Astrocyte (in vitro differentiated cells and primary cell): ENCODE data around the gene DPY19L3. TPM values are rescaled to one million over a fixed set of nuclear protein-coding genes. Genes with fewer than 3 reads are reported as not detected.

ENCODE experiments used
- DNase-seq: peaks from one replicate; pipeline ENCODE4 v3.0.0-alpha.2; 2010; ENCODE audit warnings: low read depth
- FAIRE-seq: peaks from 2 replicates; lab custom pipeline; 2011; peaks lifted over from hg19 to GRCh38; lab: Jason Lieb, UNC
- H2AFZ ChIP-seq: 2 replicates; pipeline ENCODE4 v1.6.0; 2012; ENCODE audit warnings: low read depth, low read length, inconsistent platforms
- H3K27ac ChIP-seq: 2 replicates; pipeline ENCODE4 v1.5.1; 2011; ENCODE audit warnings: low read depth, low read length, inconsistent platforms
- H3K27me3 ChIP-seq: 2 replicates; pipeline ENCODE4 v1.6.0; 2011; ENCODE audit warnings: low read length, inconsistent platforms; ENCODE audit not compliant: insufficient read depth
- H3K36me3 ChIP-seq: 2 replicates; pipeline ENCODE4 v1.5.1; 2011; ENCODE audit warnings: low read length, inconsistent platforms; ENCODE audit not compliant: insufficient read depth
- H3K4me1 ChIP-seq: 2 replicates; pipeline ENCODE4 v1.5.1; 2011; ENCODE audit warnings: low read length, inconsistent platforms; ENCODE audit not compliant: insufficient read depth
- H3K4me2 ChIP-seq: 2 replicates; pipeline ENCODE4 v1.6.0; 2012; ENCODE audit warnings: low read length, inconsistent platforms
- H3K4me3 ChIP-seq: 2 replicates; pipeline ENCODE4 v1.5.1; 2011; ENCODE audit warnings: low read depth, mild to moderate bottlenecking, low read length, inconsistent platforms; ENCODE audit not compliant: insufficient read depth
- H3K79me2 ChIP-seq: 2 replicates; pipeline ENCODE4 v1.6.0; 2012; ENCODE audit warnings: mild to moderate bottlenecking, low read length, inconsistent platforms; ENCODE audit not compliant: insufficient read depth
- H3K9ac ChIP-seq: 2 replicates; pipeline ENCODE4 v1.6.0; 2012; ENCODE audit warnings: mild to moderate bottlenecking, low read length, inconsistent platforms
- H3K9me3 ChIP-seq: 2 replicates; pipeline ENCODE4 v1.5.1; 2012; ENCODE audit warnings: low read depth, mild to moderate bottlenecking, low read length, inconsistent platforms; ENCODE audit not compliant: insufficient read depth
- H4K20me1 ChIP-seq: 2 replicates; pipeline ENCODE4 v1.6.0; 2012; ENCODE audit warnings: low read length, inconsistent platforms; ENCODE audit not compliant: insufficient read depth
- H3K27ac Mint-ChIP-seq: one replicate; pipeline ENCODE4 v1.8.0; 2021; ENCODE audit warnings: mild to moderate bottlenecking, mixed read lengths; ENCODE audit not compliant: unreplicated experiment
- H3K27me3 Mint-ChIP-seq: one replicate; pipeline ENCODE4 v1.8.0; 2021; ENCODE audit warnings: low read depth, mixed read lengths; ENCODE audit not compliant: unreplicated experiment
- H3K36me3 Mint-ChIP-seq: one replicate; pipeline ENCODE4 v1.8.0; 2021; ENCODE audit warnings: low read depth, mixed read lengths; ENCODE audit not compliant: unreplicated experiment
- H3K4me1 Mint-ChIP-seq: one replicate; pipeline ENCODE4 v1.8.0; 2021; ENCODE audit warnings: low read depth, mixed read lengths; ENCODE audit not compliant: unreplicated experiment
- H3K4me3 Mint-ChIP-seq: one replicate; pipeline ENCODE4 v1.8.0; 2021; ENCODE audit warnings: mild to moderate bottlenecking, moderate library complexity, mixed read lengths; ENCODE audit not compliant: unreplicated experiment
- H3K9me3 Mint-ChIP-seq: one replicate; pipeline ENCODE4 v1.8.0; 2021; ENCODE audit warnings: mild to moderate bottlenecking, mixed read lengths; ENCODE audit not compliant: unreplicated experiment
- EZH2 ChIP-seq: IDR thresholded peaks from 2 replicates; pipeline ENCODE4 v1.6.1; 2012; ENCODE audit warnings: mild to moderate bottlenecking, low read length, inconsistent platforms; ENCODE audit not compliant: insufficient read depth
- total RNA-seq: library from RNA; stranded (reverse); gene quantifications from 2 replicates; pipeline ENCODE4 v1.2.1, GENCODE V29; 2021
- TF ChIP-seq, protein P1 (sequence below): IDR thresholded peaks from 2 replicates; pipeline ENCODE4 v1.5.1; 2011; ENCODE audit warnings: low read depth, mild to moderate bottlenecking, inconsistent platforms, low read length, moderate library complexity; ENCODE audit not compliant: insufficient read depth

Gene DPY19L3
- total RNA-seq, 1 donor from 2014 or later, result 50.9 TPM

DNA sequence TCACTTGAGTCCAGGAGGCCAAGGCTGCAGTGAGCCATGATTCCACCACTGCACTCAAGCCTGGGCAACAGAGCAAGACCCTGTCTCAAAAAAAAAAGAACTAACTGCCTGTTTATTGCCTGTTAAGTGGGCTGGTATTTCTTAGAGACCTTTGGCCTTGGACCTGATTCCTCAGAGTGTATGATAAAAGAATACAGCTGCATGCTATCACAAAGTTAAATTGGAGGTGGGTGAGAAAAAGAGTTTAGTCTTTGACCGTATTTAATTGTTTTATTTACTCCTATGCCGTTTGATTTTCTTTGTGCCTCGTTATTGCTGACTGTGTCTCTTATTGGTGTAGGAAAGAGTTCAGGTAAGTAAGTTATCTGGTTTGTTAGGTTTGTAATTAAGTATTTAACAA lies 25.3 kb upstream of the DPY19L3 start:
- H3K36me3 Mint-ChIP-seq, result no peaks in the 10 kb centered on the region
- Histone ChIP-seq H3K27me3 (no peaks in the 10 kb centered on the region), H3K9me3 (no peaks in the 10 kb centered on the region), H3K36me3 (peaks cover 18% of the 10 kb centered on the region), H3K4me2 (no peak overlapping the region), H2AFZ (no peak overlapping the region), H3K4me1 (no peaks in the 10 kb centered on the region), H4K20me1 (peaks cover 11% of the 10 kb centered on the region), H3K27ac (no peak overlapping the region), H3K9ac (no peak overlapping the region), H3K79me2 (peaks cover 4% of the 10 kb centered on the region), H3K4me3 (no peak overlapping the region)
- H3K4me1 Mint-ChIP-seq, result no peaks in the 10 kb centered on the region
- TF ChIP-seq, protein P1, sequence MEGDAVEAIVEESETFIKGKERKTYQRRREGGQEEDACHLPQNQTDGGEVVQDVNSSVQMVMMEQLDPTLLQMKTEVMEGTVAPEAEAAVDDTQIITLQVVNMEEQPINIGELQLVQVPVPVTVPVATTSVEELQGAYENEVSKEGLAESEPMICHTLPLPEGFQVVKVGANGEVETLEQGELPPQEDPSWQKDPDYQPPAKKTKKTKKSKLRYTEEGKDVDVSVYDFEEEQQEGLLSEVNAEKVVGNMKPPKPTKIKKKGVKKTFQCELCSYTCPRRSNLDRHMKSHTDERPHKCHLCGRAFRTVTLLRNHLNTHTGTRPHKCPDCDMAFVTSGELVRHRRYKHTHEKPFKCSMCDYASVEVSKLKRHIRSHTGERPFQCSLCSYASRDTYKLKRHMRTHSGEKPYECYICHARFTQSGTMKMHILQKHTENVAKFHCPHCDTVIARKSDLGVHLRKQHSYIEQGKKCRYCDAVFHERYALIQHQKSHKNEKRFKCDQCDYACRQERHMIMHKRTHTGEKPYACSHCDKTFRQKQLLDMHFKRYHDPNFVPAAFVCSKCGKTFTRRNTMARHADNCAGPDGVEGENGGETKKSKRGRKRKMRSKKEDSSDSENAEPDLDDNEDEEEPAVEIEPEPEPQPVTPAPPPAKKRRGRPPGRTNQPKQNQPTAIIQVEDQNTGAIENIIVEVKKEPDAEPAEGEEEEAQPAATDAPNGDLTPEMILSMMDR, result no peak
- no peak for TF ChIP-seq EZH2
- FAIRE-seq (no peak), DNase-seq (no peak)
- H3K9me3 Mint-ChIP-seq, result no peaks in the 10 kb centered on the region
- no peak overlapping the region for H3K4me3 Mint-ChIP-seq
- H3K27me3 Mint-ChIP-seq, result no peaks in the 10 kb centered on the region
- no peak overlapping the region for H3K27ac Mint-ChIP-seq

DNA sequence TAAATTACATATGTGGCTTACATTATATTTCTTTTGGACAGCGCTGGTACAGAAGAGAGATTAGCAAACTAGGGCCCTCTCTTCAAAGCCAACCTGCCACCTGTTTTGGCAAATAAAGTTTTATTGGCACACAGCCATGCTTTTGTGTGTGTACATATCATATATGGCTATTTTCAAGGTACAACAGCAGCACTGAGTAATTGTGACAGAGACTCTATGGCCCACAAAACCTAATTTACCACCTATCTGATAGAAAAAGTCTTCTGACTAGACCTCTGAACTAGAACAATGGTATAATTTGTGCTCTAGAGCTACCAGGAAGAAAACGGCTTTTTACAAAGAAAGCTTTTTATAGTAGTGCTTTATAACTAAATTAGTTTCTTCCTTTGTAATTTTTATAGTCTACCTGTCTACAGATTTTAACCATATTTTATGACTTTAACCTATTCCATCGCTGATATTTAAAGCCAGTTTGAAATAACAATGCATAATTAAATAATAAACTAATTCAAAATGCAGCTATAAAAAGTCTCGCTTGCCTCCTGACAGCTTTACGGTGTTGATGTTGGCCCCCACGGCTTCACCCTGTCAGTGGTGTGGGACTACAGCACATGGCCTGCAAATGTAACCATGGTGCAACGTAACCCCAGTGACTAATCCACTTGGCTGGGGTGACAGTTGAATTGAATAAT lies 17.7 kb upstream of the DPY19L3 start:
- Mint-ChIP-seq H3K36me3 (no peaks in the 10 kb centered on the region), H3K4me3 (no peak overlapping the region), H3K9me3 (no peaks in the 10 kb centered on the region), H3K27me3 (no peaks in the 10 kb centered on the region), H3K4me1 (no peaks in the 10 kb centered on the region), H3K27ac (no peak overlapping the region)
- H3K27ac ChIP-seq, result no peak overlapping the region
- FAIRE-seq (no peak), DNase-seq (peak; percentile 61)
- no peak overlapping the region for H3K4me2 ChIP-seq
- H3K9ac ChIP-seq, result no peak overlapping the region
- H3K27me3 ChIP-seq, result no peaks in the 10 kb centered on the region
- peaks cover 5% of the 10 kb centered on the region for H3K36me3 ChIP-seq
- no peaks in the 10 kb centered on the region for H3K9me3 ChIP-seq
- no peaks in the 10 kb centered on the region for H3K79me2 ChIP-seq
- H3K4me1 ChIP-seq, result peaks cover 4% of the 10 kb centered on the region
- TF ChIP-seq EZH2, result no peak
- TF ChIP-seq, protein P1, result no peak
- no peak overlapping the region for H2AFZ ChIP-seq
- peaks cover 3% of the 10 kb centered on the region for H4K20me1 ChIP-seq
- no peak overlapping the region for H3K4me3 ChIP-seq

DNA sequence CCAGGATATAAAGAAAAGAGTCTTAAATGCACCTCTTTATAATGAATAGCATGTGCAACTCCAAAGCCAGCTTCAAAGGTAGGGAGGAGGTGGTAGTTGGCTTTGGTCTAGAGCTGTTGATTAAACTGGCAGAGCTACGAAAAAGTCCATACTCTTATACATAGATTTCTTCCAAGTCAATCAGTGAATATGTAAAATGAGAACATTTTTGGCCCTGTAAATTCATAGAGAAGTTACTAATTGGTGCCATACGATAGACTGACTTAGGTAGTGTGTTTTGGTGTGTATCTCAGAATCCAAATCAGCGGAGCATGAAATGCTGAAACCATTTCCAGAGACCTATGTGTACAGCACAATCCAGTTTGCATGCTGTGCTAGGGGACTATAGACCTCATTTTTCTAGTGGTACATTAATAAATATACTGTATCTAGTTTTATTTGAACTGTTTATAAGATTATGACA lies 17.1 kb upstream of the DPY19L3 start:
- no peaks in the 10 kb centered on the region for H3K36me3 Mint-ChIP-seq
- H3K4me1 ChIP-seq, result peaks cover 4% of the 10 kb centered on the region
- H3K27me3 ChIP-seq, result no peaks in the 10 kb centered on the region
- no peak for TF ChIP-seq EZH2
- TF ChIP-seq, protein P1, result no peak
- no peak overlapping the region for H3K4me2 ChIP-seq
- FAIRE-seq, result no peak
- no peaks in the 10 kb centered on the region for H3K9me3 ChIP-seq
- H3K27ac ChIP-seq, result no peak overlapping the region
- H2AFZ ChIP-seq, result no peak overlapping the region
- no peak overlapping the region for H3K27ac Mint-ChIP-seq
- H3K4me1 Mint-ChIP-seq, result no peaks in the 10 kb centered on the region
- H3K27me3 Mint-ChIP-seq, result no peaks in the 10 kb centered on the region
- peaks cover 3% of the 10 kb centered on the region for H4K20me1 ChIP-seq
- peaks cover 3% of the 10 kb centered on the region for H3K36me3 ChIP-seq
- no peaks in the 10 kb centered on the region for H3K9me3 Mint-ChIP-seq
- DNase-seq, result no peak
- H3K9ac ChIP-seq, result no peak overlapping the region
- H3K79me2 ChIP-seq, result no peaks in the 10 kb centered on the region
- no peak overlapping the region for H3K4me3 Mint-ChIP-seq
- H3K4me3 ChIP-seq, result no peak overlapping the region
